Lower lobe of right lung (tissue), 2 donors: Measurements from ENCODE around the gene MAGI2. TPM values are rescaled to one million over a fixed set of nuclear protein-coding genes. Genes with fewer than 3 reads are reported as not detected.

Experiments
- ATAC-seq, 2 donors: fragments of 200-7000 bp; cut with Tn5 transposase; one replicate each; pipeline ENCODE4 v1.9.1; 2020 to 2022; ENCODE audit warnings: mild to moderate bottlenecking in 2 of 2, moderate library complexity in 2 of 2
- DNase-seq: peaks from one replicate; pipeline ENCODE4 v3.0.0-alpha.2; 2020
- H3K27ac ChIP-seq: fragments of 200-600 bp; one replicate; pipeline ENCODE4 v1.8.0; 2022
- H3K27me3 ChIP-seq: fragments of 200-600 bp; one replicate; pipeline ENCODE4 v1.8.0; 2022; ENCODE audit warnings: low read depth
- H3K36me3 ChIP-seq: fragments of 200-600 bp; one replicate; pipeline ENCODE4 v1.8.0; 2022; ENCODE audit warnings: mild to moderate bottlenecking
- H3K4me1 ChIP-seq: fragments of 200-600 bp; one replicate; pipeline ENCODE4 v1.8.0; 2022
- H3K4me3 ChIP-seq: fragments of 200-600 bp; one replicate; pipeline ENCODE4 v1.8.0; 2022; ENCODE audit warnings: mild to moderate bottlenecking
- H3K9me3 ChIP-seq: fragments of 200-600 bp; one replicate; pipeline ENCODE4 v1.8.0; 2022
- CTCF ChIP-seq: fragments of 200-600 bp; IDR thresholded peaks from one replicate; pipeline ENCODE4 v1.8.0; 2022; ENCODE audit warnings: antibody characterized with exemption, mild to moderate bottlenecking
- intact Hi-C: fragments of 100-400 bp; cut with DNase I; formaldehyde crosslinking; loops from one replicate; pipeline ENCODE4 v1.11.0; 2022
- total RNA-seq: library from RNA; stranded (reverse); fragmentation: NEBNext Ultra II Directional; extraction: Animal tissue kit (Norgen Biotek cat#: 25700); gene quantifications from one replicate; pipeline ENCODE4 v1.2.1, GENCODE V29; 2021
- donor health status: DM: no; HTN: yes; CAD: no; lungs with severe emphysema.

MAGI2 gene
- total RNA-seq, 1 donor from 2014 or later, result 15.3 TPM

DNA sequence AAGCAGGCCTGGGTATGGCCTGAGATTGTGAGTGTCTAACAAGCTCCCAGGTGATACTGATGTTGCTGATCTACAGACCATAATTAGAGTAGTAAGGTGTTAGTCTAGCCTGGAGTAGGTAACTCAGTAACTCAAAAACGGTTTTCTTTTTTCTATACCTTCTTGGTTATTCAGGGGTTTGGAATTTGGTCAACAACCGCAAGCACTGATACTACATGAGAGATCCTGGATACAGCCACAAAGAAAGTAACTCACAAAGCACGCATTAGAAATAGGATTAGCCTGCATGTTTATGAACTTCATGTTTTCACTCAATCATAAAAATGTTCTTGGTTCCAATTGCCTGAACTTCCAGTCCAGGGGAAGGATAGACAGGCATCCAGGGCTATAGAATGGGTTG is 803.5 kb downstream of the MAGI2 start:
- Histone ChIP-seq H3K36me3 (no peaks in the 10 kb centered on the region), H3K27me3 (no peaks in the 10 kb centered on the region), H3K27ac (no peak overlapping the region), H3K4me1 (no peaks in the 10 kb centered on the region), H3K9me3 (no peaks in the 10 kb centered on the region), H3K4me3 (no peak overlapping the region)
- no peak for ATAC-seq
- no peak for DNase-seq
- no peak for TF ChIP-seq CTCF
- intact Hi-C loops, result loop anchor here (5.0 kb wide), 1 partner anchor 177 kb away; no protein-coding TSS in a partner anchor

DNA sequence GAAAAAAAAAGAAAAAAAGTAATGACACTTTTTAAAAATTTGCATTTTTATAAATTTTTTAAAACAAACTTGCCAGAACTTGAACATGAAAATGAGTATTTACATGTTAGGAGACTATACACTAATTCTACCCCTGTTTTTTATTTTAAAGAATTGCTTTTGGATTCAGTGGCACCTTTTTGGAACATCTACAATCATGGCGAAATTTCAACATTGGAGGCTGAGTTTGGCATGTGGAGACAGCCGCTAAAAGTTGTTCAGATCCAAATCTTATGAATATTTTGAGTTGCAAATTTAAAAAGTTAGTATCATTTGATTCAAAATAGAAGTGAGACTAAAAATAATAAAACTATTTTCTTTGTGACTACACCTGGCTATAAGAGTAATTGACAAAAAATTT is 804.2 kb downstream of the MAGI2 start:
- ATAC-seq (no peak), DNase-seq (no peak)
- no peaks in the 10 kb centered on the region for H3K4me1 ChIP-seq
- no peaks in the 10 kb centered on the region for H3K36me3 ChIP-seq
- no peak for TF ChIP-seq CTCF
- no peak overlapping the region for H3K4me3 ChIP-seq
- H3K27ac ChIP-seq, result no peak overlapping the region
- H3K9me3 ChIP-seq, result no peaks in the 10 kb centered on the region
- intact Hi-C loops, result no loop called here
- no peaks in the 10 kb centered on the region for H3K27me3 ChIP-seq

- ATAC-seq (no peak), DNase-seq (no peak)
- Histone ChIP-seq H3K36me3 (no peaks in the 10 kb centered on the region), H3K4me3 (no peak overlapping the region), H3K9me3 (no peaks in the 10 kb centered on the region), H3K27me3 (no peaks in the 10 kb centered on the region), H3K4me1 (no peaks in the 10 kb centered on the region), H3K27ac (no peak overlapping the region)
- TF ChIP-seq CTCF, result no peak
- intact Hi-C loops, result no loop called here
Measured at GRCh38 chr7:78642751-78643150, 810.7 kb downstream of the MAGI2 start.

DNA sequence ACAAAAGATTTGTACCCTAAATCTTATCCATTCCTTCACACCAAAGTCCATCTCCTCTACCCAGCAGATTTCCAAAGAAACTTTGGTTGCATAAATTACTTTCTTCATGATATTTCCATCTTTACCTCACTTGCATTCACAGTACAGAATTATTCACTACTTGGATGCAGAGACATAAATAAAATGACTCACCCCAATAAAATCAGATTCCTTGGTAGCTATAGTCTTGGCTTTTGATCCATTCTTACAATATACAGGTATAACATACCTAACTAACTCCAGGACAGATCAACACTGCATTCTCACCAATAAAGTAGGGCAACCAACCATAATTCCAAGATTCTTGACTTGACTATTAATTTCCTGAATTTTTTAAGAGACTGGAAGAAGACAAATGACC is 815.1 kb downstream of the MAGI2 start:
- TF ChIP-seq CTCF, result no peak
- H3K27ac ChIP-seq, result no peak overlapping the region
- no peaks in the 10 kb centered on the region for H3K4me1 ChIP-seq
- H3K27me3 ChIP-seq, result no peaks in the 10 kb centered on the region
- H3K9me3 ChIP-seq, result no peaks in the 10 kb centered on the region
- DNase-seq (no peak), ATAC-seq (no peak)
- intact Hi-C loops, result no loop called here
- H3K36me3 ChIP-seq, result no peaks in the 10 kb centered on the region
- no peak overlapping the region for H3K4me3 ChIP-seq

DNA sequence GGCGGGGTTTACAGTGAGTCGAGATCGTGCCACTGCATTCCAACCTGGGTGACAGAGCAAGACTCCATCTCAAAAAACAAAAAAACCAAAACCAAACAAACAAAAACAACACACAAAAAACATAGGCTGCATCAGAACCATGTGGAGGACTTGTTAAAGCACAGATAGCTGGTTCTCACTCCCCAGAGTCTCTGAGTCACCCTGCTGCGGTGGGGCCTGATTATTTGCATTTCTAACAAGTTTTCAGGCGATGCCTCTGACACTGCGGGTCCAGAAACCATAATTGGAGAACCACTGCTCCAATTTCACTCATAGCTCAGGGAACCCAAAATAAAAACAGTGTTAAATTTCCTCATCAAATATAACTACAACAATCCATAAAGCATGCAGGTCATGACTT is 816.7 kb downstream of the MAGI2 start:
- Histone ChIP-seq H3K27me3 (no peaks in the 10 kb centered on the region), H3K4me3 (no peak overlapping the region), H3K36me3 (no peaks in the 10 kb centered on the region), H3K9me3 (no peaks in the 10 kb centered on the region), H3K27ac (no peak overlapping the region), H3K4me1 (no peaks in the 10 kb centered on the region)
- DNase-seq, result no peak
- ATAC-seq, result no peak
- intact Hi-C loops, result no loop called here
- no peak for TF ChIP-seq CTCF
